Stimulated activated CD8-positive, alpha-beta memory T cell treated with anti-CD3 and anti-CD28 coated beads, Interleukin-15, amount 100 ng/mL, for 48 hours (primary cell): ENCODE data around the gene PROK1.
A peak's percentile ranks its signal among the peaks of the same experiment; 100 is the strongest.
"Not testable (repeated sequence)": the region's sequence is repeated elsewhere in the genome, so short reads cannot be mapped to it uniquely, and the experiment has no call there.

Experiments used
- DNase-seq, 2 donors: peaks; one replicate each; pipeline ENCODE4 v3.0.0-alpha.2; 2020; ENCODE audit warnings: low read depth in 2 of 2

The PROK1 gene

GRCh38 chr1:110450929-110451328 lies at the start of gene PROK1:
TSS of gene PROK1 (plus strand) at chr1:110451149. CDS start at chr1:110451217, 68 bp downstream.
- DNase-seq, result no peak

- no peak for DNase-seq
These were observed 47.1 kb upstream of the PROK1 start for GRCh38 chr1:110403805-110404204.

- no peak for DNase-seq
These were observed 46.5 kb upstream of the PROK1 start for GRCh38 chr1:110404401-110404800.

- DNase-seq, result not testable (repeated sequence)
These were observed 44.5 kb upstream of the PROK1 start for GRCh38 chr1:110406407-110406806.

- DNase-seq, result peak; percentile 86 to 89
These were observed 43.4 kb upstream of the PROK1 start, which contains the start of gene LAMTOR5 for GRCh38 chr1:110407260-110408210. TSS of gene LAMTOR5 (minus strand) at chr1:110407694. CDS start at chr1:110407620, 74 bp downstream.

- no peak for DNase-seq
These were observed 42.5 kb upstream of the PROK1 start for GRCh38 chr1:110408488-110408887.

GRCh38 chr1:110409316-110409715 lies 41.6 kb upstream of the PROK1 start:
- no peak for DNase-seq

GRCh38 chr1:110411173-110411735 lies 39.7 kb upstream of the PROK1 start:
- no peak for DNase-seq

GRCh38 chr1:110412576-110412975 lies 38.4 kb upstream of the PROK1 start:
- DNase-seq, result peak; percentile 30 to 41

GRCh38 chr1:110413045-110413444 lies 37.9 kb upstream of the PROK1 start:
- not testable (repeated sequence) for DNase-seq

- no peak for DNase-seq
These were observed 32.2 kb upstream of the PROK1 start for GRCh38 chr1:110418729-110419128.

GRCh38 chr1:110420023-110420662 lies 30.8 kb upstream of the PROK1 start:
- no peak for DNase-seq

- DNase-seq, result no peak
These were observed 29.8 kb upstream of the PROK1 start for GRCh38 chr1:110420874-110421793.

- no peak for DNase-seq
These were observed 26.0 kb upstream of the PROK1 start for GRCh38 chr1:110424699-110425611.

- no peak for DNase-seq
These were observed 25.3 kb upstream of the PROK1 start for GRCh38 chr1:110425612-110426152.

- no peak for DNase-seq
These were observed 24.1 kb upstream of the PROK1 start for GRCh38 chr1:110426854-110427253.

GRCh38 chr1:110428946-110429345 lies 22.0 kb upstream of the PROK1 start:
- no peak for DNase-seq

- no peak for DNase-seq
These were observed 20.6 kb upstream of the PROK1 start for GRCh38 chr1:110430366-110430765.

- no peak for DNase-seq
These were observed 20.0 kb upstream of the PROK1 start for GRCh38 chr1:110430901-110431300.

GRCh38 chr1:110433213-110433612 lies 17.7 kb upstream of the PROK1 start:
- no peak for DNase-seq
